NCI-H1048 (cell line): Measurements from ENCODE around the gene SFXN5.
"Not testable (repeated sequence)": the region's sequence is repeated elsewhere in the genome, so short reads cannot be mapped to it uniquely, and the experiment has no call there.

ENCODE experiments used
- DNase-seq: peaks from one replicate; lab custom pipeline; 2025; lab: John Stamatoyannopoulos, UW

SFXN5 gene, protein sequence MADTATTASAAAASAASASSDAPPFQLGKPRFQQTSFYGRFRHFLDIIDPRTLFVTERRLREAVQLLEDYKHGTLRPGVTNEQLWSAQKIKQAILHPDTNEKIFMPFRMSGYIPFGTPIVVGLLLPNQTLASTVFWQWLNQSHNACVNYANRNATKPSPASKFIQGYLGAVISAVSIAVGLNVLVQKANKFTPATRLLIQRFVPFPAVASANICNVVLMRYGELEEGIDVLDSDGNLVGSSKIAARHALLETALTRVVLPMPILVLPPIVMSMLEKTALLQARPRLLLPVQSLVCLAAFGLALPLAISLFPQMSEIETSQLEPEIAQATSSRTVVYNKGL

DNA sequence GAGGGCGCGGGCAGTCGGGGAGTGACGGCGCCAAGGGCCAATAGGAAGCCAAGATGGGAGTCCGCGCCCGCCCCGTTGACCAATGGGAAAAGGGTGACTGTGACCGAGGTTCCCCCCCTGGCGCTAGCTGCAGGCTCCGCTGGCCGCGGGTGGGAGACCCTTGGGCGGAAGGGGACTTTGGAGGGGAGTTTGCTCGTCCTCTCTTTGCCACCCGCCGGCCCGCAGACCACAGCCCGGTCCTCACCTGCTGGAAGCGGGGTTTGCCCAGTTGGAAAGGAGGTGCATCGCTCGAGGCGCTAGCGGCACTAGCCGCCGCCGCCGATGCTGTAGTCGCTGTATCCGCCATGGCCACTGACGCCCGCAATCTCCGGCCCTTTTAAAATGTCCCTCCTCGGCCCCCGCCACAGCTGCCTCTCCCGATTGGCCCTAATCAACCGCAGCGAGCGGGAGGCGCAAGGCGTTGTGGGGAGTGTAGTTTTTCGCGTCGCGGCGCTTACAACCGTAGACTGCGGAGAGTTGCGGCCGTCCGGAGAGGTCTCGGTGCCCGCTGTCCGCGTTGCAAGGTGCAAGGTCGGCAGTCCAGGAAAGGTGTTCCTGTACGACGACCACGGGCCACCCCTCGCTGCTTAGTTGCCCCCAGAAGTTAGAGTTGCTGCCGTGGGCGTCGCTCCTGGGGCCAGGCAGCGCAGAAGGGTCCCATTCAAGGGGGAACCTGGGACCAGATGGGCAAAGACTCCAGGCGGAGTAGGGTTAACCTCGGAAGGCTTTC, at the start of gene SFXN5:
SFXN5 (minus strand) TSS at position 353 of the 769 bp plus-strand sequence; CDS start at position 346, 7 bp downstream.
- DNase-seq = peak; percentile 73

DNA sequence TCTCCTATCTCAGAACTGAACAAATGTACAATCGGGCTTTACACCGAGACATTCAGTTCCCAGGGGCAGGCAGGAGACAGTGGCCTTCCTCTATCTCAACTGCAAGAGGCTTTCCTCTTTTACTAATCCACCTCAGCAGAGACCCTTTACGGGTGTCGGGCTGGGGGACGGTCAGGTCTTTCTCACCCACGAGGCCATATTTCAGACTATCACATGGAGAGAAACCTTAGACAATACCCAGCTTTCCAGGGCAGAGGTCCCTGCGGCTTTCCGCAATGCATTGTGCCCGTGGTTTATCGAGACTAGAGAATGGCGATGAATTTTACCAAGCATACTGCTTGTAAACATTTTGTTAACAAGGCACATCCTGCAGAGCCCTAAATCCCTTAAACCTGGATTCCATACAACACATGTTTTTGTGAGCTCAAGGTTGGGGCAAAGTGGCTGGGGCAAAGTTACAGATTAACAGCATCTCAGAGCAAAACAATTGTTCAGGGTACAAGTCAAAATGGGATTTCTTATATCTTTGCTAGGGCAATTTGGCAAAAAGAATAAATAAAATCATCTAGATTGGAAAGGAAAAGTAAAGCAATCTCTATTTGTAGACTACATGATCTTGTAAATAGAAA, 48.2 kb upstream of the SFXN5 start:
- DNase-seq = not testable (repeated sequence)

DNA sequence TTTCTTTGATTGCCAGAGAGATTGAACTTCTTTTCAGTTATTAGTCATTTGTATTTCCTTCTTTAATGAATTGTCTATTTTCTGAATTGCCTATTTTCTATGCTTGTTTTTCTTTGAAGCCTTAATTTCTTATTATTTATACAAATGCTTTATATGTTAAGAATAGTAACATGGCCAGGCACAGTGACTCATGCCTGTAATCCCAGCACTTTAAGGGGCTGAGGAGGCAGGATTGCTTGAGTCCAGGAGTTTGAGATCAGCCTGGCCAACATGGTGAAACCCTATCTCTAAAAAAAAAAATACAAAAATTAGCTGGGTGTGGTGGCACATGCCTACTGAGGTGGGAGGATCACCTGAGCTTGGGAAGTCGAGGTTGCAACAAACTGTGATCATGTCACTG, 45.9 kb upstream of the SFXN5 start:
- no peak for DNase-seq

DNA sequence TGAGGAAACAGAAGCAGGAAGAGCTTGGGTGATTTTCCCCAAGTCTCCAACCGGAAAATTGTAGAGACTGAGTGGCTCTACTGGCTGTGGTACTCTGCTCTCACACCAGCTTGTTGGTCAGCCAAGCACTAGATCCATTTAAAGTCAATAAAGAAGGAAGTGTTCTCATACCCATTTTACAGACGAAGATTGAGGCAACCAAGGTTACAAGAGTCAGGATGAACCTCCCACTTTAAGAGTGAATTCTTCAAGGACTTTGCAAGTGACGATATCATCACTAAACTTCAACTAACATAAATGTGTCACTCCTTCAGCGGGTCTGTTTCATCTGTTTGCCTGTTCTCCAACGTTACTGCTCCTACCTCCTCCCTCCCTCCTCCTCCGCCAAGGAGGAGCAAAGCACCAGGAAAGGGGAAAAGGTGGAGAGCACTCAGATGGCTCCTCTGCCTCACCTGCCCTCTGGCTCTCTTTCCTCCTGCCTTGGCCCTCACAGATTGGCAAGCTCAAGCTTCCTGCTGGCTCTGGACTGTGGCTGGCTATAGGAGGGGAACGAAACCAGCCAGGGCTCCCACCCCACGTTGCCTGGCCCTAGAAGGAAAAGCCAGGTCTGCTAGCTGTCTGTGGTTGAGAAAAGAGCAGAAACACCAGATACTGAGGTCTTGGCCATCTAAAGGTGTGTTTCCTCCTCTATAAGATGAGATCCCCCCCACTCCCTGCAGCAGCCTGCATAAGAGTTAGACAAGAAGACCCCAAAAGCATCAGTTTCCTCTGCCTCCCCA, 44.9 kb upstream of the SFXN5 start:
- no peak for DNase-seq

DNA sequence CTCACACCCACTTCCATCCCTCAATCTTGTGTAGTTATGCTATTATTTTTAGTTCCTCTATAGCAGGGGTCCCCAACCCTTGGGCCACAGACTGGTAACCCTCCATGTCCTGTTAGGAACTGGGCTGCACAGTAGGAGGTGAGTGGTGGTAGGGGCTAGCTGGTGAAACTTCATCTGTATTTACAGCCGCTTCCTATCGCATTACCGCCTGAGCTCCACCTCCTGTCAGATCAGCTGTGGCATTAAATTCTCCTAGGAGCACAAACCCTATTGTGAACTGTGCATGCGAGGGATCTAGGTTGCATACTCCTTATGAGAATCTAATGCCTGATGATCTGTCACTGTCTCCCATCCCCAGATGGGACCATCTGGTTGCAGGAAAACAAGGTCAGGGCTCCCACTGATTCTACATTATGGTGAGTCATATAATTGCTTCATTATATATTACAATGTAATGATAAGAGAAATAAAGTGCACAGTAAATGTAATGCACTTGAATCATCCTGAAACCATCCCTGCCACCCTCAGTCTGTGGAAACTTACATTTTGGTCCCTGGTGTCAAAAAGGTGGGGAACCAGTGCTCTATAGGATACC, 42.9 kb upstream of the SFXN5 start:
- DNase-seq = no peak

DNA sequence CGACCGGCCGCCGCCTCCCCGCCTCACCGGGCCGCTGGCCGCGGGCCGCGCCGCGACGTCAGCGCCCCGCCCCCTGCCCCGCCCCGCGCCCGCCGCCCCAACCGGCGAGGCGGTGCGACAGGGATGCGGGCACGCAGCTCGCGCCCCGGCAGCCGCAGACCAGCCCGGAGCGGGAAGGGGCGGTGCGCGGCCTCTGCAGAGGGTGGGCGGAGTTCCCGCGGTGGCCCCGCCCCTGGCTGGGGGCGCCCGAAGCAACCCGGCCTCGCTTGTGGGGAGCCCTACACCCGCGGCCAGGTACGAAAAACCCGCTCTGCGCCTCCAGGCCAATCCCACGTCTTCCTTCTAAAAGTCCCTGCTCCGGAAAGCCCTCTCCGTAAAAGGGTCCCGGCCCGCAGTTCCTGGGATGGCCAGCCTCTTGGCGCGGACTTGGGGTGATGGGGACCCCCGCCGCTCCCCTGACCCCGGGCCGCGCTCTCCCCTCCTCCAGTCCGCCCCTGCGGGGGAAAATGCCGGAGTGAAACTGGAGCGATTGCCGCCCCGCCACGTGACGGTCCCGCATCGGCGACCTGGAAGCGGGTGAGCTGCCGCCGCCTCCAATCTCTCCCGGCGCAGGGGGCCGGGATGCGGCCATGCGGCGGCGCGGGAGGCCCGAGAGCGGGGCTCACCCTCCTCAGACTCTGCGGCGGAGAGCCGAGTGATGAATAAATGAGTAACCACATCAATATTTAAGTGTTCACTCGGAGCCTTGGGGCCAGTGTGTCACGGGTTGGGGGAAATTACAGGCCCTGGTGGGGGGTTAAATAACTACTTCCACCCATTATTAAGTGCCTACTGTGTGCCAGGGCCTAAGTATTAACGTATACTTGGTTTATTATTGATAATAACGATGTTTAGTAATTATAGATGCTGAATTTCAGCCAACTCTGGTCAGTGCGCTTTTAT, 41.7 kb upstream of the SFXN5 start, which contains the start of gene RAB11FIP5:
RAB11FIP5 (minus strand) TSS at position 36 of the 942 bp plus-strand sequence. CDS start 171 bp downstream, outside the sequence.
- DNase-seq = peak; percentile 72

DNA sequence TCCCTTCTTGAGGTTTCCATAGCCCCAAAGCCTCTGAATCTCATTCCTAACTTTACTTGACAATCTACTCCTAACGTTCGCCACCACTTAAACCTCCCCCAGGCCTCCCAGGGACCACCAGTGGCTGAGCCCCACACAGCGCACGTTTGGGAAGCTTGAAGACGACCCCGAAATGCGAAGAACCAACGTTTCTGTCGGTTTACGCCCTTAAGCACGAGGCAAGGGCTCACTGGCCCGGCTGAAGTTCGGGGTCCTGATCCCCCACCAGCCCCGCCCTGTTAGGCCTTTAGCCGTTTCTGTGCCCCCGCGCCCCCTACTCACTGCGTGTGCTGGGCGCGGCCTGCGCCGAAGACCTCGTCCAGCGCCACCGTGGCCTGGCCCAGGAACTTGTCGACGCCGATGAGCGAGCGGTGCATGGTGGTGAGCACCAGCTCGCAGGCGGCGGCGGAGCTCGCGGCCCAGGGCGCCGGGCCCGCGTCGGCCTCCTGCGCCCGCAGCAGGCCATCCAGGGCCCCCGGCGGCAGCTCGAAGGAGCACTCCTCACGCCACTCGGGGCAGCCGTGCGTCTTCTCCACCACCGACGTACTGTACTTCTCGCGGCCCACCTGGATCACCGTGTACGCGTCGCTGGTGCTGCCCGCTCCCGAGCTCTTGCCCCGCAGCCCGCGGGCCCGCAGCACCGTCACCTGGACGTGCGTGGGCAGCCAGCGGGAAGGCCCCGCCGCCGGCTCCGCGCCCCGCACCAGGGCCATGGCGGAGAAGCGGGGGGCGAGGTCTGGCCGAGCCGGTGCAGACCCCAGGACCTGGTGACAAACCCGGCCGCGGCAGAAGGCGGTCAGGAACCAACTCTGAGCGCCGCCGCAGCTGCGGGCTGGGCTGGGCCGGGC, 40.8 kb upstream of the SFXN5 start:
- DNase-seq = no peak

DNA sequence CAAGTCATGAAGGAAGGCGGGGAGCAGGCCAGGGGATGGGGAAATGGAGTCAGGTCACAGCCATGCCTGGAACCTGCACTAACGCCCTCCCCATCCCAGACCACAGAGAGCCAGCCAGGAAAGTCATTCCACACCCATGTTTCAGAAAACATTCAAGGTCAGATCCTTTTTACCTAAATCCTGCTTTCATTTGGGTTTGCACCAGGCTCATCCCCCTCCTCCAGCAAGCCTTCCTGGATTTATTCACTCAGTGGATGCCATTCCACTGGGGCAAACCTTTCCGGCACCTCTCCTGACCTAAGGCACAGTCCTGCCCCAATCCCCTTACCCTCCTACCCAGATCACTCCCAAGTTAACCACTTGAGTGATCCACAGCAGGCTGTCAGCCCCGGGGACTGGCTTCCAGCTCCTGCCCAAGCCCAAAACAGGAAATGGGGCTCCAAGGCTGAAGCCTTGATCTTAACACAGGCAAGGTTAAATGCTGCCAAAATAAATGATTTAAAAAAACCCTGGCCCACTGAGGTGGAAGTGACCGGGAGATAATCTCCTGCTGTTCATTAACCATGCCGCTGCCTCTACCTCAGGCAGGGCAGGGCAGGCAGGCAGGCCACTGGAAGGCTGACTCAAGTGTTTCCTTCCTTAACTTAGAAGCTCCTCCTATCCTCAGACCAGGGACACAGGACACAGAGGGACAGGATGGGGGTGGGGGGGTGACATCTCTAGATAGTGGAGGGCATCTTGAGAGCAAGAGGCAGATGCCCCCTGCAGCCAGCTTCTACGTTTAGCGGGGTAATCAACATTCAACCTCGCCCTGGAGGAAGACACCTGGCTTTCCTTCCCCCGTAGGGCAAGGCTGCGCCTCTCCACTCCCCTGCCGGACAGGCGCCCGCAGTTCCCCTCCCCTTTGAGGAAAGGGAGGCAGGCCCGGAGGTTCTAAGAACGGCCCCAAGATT, 39.8 kb upstream of the SFXN5 start:
- DNase-seq = no peak

DNA sequence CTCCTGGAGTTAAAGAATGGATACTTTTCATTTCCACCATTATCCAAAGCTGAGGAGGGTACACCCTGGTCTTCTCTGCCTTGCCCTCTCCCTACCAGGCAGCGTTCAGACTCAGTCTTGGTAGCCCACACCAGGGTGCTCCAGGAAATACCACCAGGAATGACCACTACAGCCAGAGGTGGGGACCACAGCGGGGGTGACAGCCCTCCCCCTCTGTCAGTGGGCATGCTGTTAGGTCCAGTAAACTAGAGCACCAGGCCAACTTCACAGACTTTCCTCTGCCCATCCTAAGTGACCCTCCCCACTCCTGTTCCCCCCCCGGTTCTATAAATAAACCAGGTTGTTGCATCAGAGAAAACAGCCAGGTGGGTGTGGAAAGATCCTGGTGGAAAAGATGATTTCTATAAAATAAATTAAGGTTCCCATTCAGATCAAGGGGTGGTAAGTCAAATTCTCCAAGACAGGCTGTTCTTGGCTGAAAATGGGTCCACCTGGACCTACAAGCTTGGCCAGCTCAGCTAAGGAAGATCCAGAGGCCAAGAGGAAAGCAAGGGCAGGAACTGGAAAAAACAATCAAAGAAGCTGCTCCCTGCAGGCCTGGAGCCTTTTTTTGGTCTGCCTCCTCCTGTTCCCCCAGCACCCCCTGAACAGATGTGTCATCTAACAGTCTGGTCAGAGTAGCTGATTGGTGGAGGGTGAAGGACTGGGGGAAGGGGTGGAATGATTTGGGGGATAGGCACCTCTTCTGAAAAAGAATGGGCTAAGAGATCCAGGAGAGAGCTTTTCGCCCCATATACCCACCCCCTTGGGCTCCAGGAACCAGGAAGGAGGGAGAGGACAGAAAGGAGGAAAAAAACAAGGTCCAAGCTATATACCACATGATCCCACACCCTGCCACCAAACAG, 38.9 kb upstream of the SFXN5 start:
- DNase-seq = no peak

DNA sequence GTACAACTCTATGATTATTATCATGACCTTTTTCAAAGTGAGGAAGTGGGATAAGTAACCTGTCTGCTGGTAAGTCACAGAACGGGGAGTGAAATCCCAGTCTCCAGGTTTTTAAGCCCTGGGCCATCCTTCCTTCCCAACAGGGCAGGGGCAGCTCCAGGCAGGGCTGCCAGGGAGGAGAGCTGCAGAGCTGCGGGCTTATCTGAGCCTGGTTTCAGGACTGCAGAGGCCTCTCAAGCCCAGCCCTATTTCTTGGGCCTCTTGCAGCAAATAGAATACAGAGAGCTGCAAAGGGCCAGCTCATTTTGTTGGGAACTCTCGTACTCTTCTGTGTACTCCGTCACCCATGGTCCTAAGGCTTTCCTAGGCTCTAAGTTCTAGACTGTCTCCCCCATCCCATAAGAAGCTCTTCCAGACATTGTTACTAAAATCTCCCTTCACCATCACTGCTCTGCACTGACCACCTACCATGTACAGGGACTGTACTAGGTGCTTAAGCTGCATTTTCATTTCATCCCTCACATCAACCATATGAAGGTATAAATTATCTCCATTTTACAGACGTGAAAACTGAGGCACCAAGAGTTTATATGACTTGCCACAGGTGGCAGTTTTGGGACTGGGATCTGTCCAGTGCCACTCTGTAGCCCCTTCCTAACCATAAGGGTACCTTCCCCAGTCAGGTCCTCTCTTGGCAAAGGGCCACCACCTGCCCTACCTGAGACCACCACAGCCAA, 38.1 kb upstream of the SFXN5 start:
- no peak for DNase-seq

DNA sequence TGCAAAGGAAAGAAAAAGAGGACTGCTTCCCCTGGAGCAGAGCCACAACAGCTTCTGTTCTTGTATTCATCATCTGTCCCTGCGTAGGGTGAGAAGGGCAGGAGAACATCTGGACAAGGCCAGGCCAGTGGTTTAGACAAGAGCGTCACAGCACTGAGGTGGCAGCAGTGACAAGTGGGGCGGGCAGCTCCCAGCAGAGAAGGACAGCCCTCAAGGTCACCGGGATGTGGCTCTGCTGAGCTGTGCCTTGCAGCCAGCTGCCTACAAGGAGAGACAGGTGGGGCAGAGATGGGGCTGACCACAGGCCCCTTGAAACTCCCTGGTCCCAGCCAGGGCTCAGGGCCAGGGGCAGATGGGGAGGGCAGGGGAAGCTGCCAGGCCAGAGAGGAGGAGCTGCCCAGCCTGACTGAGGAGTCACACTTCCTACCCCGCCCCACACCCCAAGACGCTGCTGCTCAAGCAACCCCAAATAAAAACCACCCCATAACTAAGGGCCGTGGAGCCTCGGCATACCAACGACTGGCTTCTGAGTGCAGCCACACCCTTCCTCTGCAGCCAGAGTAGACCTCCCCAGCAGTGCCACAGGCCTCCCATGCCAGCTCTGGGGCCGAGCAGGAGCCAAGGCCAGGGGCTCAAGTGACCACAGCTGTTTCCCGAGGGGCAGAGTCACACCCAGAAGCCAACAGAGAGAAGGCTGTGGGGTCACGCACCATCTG, 35.9 kb upstream of the SFXN5 start:
- DNase-seq = no peak

DNA sequence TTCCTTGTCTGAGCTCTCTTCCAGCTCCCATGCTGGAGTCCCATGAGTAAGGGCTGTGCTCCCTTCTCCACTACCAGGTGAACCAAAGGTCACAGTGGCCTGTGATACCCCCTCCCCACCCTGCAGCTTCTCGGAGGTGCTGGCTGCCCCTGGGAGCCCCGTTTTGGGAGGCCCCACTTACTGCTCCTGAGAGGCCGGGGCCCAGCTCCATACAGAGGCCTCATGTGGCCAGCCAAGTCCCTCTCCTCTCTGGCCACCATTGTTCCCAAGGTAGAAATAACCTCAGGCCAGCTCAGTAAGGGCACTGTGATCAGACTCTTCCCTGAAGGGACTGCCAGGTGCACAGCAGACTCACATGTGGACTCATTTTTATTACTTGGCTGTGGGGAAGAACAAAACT, 35.3 kb upstream of the SFXN5 start:
- no peak for DNase-seq

DNA sequence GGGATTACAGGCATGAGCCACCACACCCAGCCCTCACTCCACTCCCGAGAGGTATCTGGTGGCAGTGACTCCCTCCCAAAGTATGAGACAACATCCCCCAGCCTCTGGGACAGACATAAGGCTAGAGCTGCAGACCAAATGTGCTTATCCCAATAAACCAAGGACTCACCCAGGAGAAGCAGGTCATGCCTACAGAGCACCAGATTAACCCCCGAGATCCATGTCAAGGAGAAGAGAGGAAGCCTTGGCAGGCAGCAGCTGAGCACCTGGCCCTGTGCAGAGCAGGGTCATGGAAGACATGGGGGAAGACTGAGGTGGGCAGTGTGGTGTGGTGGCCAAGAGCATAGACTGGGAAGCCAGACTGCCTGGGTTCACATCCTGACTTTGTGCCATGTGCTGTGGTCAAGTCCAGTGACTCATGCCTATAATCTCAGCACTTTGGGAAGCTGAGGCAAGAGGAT, 34.0 kb upstream of the SFXN5 start:
- DNase-seq = no peak

DNA sequence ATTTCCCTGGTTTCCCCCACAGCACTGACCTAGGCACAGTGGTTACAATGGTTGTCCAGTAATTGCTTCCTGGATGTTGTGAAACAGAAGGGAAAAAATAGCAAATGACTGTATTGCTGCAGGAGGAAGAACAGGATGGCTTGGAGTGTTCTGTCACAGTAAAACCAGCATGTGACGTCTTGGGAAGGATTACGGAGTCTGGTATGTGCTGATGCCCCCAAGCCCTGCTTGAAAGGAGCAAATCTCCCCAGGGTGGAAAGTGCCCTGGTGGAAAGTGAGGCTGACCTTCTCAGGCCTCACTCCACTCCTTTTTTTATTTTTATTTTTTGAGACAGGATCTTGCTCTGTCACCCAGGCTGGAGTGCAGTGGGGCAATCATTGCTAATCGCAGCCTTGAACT, 33.4 kb upstream of the SFXN5 start:
- no peak for DNase-seq

DNA sequence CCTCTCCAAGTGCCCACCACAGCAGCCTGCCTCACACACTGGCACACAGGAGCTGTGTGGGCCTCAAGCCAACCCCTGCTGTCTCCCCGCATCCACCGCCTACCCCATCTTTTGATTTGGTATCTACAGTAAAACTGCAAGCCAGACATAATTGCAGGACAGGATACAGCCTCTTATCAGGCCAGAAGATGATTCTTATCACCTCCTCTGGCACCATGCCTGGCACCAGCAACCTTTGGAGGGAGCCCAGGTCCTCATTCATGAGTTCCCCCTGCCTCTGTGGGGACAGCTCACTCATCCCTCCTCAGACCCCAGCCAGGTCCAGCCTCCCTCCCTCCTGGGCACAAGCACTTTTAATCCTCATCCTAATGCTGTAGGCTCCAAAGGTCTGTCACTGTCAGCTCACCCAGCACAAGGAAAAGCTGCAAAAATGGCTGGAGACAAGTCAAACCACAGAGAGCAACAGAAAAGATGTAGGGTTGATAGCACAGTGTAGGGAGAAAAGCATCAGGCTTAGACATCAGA, 31.6 kb upstream of the SFXN5 start:
- no peak for DNase-seq
